NCI-H128 (cell line): ENCODE measurements around the gene TRMU.
"Not testable (repeated sequence)": the region's sequence is repeated elsewhere in the genome, so short reads cannot be mapped to it uniquely, and the experiment has no call there.

Experiments
- DNase-seq: peaks from one replicate; lab custom pipeline; 2025; ENCODE audit not compliant: unreplicated experiment; lab: John Stamatoyannopoulos, UW

Gene TRMU

DNA sequence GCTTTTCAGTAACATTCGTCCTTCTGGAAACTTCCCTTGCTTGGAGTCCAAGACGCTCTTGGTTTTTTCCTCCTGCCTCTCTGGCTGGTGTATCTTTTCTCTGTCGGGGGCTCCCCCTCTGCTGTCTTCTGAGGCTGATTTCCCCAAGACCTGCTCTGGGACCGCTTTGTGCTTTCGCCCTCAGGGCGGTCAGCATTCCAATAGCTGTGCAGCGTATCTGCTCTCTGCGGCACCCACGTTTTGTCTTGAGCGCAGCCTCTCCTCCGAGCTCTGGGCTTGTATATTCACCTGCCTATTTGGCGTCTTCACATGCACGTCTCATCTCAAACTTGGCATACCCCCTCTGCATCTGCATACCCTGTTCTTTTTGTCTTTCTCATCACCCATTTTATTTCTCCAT is 36.4 kb upstream of the TRMU start:
- no peak for DNase-seq

- DNase-seq, result no peak
Measured at GRCh38 chr22:46300491-46300890, 35.0 kb upstream of the TRMU start.

DNA sequence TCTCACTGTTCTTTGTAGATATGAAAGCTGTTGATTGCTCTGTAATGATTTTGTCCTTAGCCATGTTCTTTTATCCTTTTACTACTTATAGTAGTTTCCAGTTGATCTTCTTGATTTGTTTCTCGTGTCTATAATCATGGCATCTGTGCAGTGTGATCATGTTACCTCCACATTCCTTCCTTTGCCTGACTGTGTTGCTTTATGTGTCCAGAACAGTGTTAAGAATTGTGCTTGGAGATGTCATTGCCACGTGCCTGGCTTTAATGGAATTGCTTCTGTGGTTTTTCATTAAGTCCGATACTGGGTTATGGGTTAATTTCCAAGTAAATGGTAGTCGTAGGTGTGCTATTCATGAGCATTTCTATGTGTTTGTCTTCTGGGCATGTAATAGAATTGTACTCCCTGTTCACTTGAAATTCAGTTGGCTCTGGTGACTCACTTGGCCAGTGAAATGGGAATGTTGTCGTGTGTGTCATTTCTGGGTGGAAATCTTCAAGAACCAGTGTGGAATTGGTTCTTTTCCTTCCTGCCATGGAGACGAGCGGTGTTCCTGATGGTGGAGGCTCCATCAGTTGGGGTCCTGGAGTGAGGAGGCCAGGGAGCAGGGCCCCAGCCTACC is 32.1 kb upstream of the TRMU start:
- no peak for DNase-seq

GRCh38 chr22:46308283-46308988 is 27.1 kb upstream of the TRMU start:
- DNase-seq, result no peak

- no peak for DNase-seq
Measured at GRCh38 chr22:46309526-46310085, 25.9 kb upstream of the TRMU start.

- DNase-seq, result no peak
Measured at GRCh38 chr22:46312056-46312455, 23.5 kb upstream of the TRMU start.

DNA sequence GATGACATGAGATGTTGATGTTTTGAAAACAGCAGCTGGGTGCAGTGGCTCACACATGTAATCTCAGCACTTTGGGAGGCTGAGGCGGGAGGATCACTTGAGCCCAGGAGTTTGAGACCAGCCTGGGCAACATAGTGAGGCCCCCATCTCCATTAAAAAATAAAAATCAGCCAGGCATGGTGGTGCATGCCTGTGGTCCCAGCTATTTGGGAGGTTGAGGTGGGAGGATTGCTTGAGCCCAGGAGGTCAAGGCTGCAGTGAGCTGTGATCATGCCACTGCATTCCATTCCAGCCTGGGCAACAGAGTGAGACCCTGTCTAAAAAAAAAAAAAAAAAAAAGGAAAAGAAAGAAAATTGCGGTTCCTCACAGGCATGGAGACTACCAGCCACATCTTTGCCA is 22.7 kb upstream of the TRMU start:
- not testable (repeated sequence) for DNase-seq

GRCh38 chr22:46315976-46316375 is 19.5 kb upstream of the TRMU start:
- no peak for DNase-seq

- DNase-seq, result no peak
Measured at GRCh38 chr22:46317646-46318045, 17.9 kb upstream of the TRMU start.

- DNase-seq, result no peak
Measured at GRCh38 chr22:46318576-46318975, 16.9 kb upstream of the TRMU start.

DNA sequence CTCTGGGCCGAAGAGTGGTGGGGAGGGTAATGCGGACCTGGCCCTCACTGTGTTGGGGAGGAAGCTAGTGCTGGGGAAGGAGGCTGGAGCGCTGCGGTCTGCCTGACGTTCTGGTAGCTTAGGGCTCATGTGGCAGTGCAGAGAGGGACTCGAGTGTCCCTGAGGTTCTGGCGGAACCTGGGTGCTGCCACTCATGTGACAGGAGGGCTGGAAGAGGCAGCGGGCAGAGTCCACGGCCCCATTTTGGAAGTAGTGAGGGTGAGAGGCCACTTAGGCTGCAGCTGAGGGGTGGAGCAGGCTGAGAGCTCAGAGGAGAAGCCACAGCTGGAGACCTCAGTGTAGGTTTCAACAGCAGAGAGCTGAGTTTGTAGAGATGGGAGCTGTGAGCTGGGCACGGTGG is 16.2 kb upstream of the TRMU start:
- DNase-seq, result no peak

DNA sequence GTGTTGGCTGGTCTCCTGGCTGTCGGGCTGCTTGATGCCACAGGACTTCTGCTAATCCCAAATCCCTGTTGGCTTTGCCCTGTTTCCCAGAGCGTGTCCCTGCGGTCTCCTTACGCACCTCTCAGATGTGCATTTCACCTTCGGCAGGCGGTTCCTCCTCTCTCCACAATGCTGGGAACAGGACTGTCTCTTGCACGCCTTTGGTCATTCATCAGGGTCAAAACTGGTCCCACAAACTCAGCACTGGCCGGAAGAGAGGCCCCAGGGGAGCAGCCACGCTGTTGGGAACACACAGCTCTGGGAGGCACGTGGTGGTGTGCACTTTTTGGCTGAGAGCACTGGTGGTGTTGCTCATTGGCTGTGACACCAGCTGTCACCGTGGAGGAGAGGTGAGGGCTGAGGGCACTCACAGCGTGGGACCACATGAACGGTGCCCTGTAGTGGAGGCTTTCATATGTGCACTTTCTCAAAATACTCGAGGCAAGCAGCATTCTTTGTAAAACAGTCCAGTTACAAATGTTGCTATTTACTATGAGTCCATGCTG is 15.3 kb upstream of the TRMU start:
- no peak for DNase-seq

GRCh38 chr22:46320716-46321386 is 14.7 kb upstream of the TRMU start:
- DNase-seq, result no peak

GRCh38 chr22:46322711-46323110 is 12.8 kb upstream of the TRMU start:
- no peak for DNase-seq

DNA sequence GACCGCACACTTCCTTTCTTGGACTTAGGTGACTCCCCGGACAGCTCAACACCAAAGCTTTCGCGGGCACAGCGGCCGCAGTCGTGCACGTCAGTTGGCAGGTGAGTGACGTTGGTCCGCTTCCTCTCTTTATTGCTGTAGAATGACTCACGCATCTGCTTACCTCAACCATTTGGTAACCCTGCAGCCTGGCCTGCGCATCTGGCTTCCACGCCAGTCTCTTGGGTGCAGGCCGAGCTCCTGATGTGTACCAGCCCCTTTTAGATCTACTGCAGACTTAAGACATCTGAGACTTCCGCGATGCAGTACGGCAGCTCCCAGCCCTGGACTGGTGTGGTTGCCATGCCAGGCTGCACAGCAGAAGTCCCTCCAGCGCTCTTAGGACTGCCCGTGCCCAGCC is 12.4 kb upstream of the TRMU start:
- DNase-seq, result no peak

DNA sequence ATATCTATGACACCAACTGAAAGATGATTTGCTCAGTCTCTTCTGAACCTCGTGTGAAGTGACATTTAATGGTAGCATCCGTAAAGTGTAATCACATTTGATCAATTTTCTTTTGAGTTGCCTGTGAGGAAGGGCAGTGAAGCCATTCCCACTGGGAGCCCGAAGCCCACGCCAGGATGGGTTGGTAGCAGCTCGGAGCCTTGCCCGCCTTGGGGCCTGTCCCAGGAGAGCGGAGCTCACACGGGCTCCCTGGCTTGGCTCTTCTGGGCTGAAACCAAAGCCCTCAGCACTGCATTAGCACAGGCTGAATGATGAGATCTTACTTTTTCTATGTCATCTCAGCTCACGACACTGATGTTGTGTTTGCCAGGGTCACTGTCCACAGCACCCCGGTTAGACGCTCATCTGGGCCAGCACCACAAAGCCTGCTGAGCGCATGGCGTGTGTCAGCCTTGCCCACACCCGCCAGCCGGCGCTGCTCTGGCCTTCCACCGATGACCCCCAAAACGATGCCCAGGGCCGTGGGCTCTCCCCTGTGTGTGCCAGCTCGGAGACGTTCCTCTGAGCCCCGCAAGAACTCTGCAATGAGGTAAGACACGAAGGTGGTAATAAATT is 9.3 kb upstream of the TRMU start:
- no peak for DNase-seq

GRCh38 chr22:46327691-46328465 is 7.6 kb upstream of the TRMU start:
- DNase-seq, result no peak

DNA sequence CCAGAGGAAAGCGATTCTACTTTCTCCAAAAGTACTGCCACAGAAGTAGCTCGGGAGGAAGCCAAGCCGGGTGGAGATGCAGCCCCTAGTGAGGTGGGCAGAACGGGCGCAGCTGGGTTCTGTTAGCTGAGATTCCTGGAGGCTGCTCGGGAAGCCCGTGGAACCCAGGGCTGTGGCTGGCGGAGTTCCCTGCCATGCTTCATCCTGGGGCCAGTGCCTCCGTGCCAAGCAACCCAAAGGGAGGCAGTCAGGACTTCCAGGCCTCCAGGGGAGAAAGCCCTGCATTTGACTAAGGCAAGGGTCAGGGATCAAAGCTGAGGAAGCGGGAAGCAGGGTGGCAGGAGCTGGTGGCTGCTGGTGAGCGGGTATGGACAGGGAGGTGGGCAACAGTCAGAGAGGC is 6.7 kb upstream of the TRMU start:
- DNase-seq, result no peak

DNA sequence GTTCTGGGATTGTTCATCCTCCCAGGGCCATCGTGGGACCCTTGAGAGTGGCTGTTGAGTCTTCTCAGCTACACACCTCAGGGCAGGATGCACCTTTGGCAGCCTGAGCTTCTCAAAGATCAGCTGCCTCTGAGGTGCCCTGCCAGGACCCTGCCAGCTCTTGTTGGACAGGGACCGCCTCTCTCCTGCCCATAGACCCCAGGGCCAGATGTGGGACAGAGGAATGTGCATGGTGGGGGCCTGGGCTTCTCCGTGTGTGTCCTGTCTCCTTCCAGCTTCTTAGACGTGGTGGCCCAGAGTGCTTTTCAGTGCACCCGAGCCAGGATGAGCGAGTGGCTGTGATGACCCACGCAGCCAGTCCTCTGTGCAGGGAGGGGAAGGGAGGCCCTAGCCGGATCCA is 5.9 kb upstream of the TRMU start:
- DNase-seq, result no peak

DNA sequence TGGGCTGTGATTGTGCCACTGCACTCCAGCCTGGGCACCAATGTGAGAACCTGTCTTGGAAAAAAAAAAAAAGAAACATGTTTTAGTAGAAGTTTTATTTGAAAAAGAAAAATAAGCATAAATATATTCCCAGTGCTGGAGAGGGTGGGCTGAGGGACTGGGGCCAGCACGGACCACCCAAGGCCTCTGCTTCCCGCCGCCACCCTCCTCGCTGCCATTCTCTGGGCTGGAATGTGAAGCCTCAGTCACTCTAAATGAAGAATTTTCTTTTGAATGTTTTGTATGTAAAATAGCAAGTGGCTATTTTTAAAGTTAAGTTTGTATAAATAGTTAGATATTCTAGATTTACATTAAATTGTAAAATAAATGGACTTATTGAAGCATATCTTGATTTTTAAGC is 5.1 kb upstream of the TRMU start:
- no peak for DNase-seq

DNA sequence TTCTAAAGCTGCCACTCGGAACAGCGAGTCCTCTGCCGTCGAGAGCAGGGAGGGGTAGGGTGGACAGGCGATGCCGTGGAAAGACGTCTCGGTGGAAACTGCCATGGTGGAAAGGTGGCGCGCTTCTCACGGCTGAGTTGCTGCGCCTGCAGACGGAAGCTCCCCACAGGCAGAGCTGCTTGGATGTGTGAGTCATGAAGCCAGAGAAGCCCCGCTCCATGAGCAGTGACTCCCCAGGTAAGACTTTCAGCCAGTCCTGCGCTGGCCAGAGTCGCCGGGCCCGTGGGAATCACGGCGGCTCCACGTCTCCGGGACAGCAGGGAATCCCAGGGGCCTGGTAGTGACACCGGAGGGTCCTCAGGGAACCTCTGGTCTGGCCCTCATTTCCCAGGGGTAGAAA is 4.0 kb upstream of the TRMU start:
- no peak for DNase-seq
